A172 (cell line): ENCODE data around the gene RAB11FIP4. TPM values are rescaled to one million over a fixed set of nuclear protein-coding genes. Genes with fewer than 3 reads are reported as not detected.
A peak's percentile ranks its signal among the peaks of the same experiment; 100 is the strongest.

Experiments
- DNase-seq: peaks from one replicate; pipeline ENCODE4 v3.0.0-alpha.2; 2015; ENCODE audit warnings: low spot score
- total RNA-seq: library from RNA; depleted of rRNA; stranded (reverse); fragments of >200 nt; shearing (Covaris generic); gene quantifications from 2 replicates; pipeline ENCODE4 v1.2.3, GENCODE V29; 2014

The RAB11FIP4 gene
- total RNA-seq, 1 experiment from 2014 or later = 2.2 TPM

GRCh38 chr17:31457391-31458234 lies 66.1 kb downstream of the RAB11FIP4 start:
- no peak for DNase-seq

- DNase-seq = no peak
These were observed 67.4 kb downstream of the RAB11FIP4 start for GRCh38 chr17:31458829-31459228.

GRCh38 chr17:31459716-31460115 lies 68.2 kb downstream of the RAB11FIP4 start:
- no peak for DNase-seq

GRCh38 chr17:31460226-31460721 lies 68.8 kb downstream of the RAB11FIP4 start:
- DNase-seq = no peak

- DNase-seq = no peak
These were observed 69.8 kb downstream of the RAB11FIP4 start for GRCh38 chr17:31461227-31461810.

GRCh38 chr17:31462261-31462660 lies 70.8 kb downstream of the RAB11FIP4 start:
- DNase-seq = no peak

GRCh38 chr17:31466096-31466760 lies 74.8 kb downstream of the RAB11FIP4 start:
- no peak for DNase-seq

- DNase-seq = no peak
These were observed 76.2 kb downstream of the RAB11FIP4 start for GRCh38 chr17:31467502-31468256.

GRCh38 chr17:31469959-31470358 lies 78.5 kb downstream of the RAB11FIP4 start:
- no peak for DNase-seq

GRCh38 chr17:31470592-31470991 lies 79.1 kb downstream of the RAB11FIP4 start:
- peak; percentile 26 for DNase-seq

- DNase-seq = peak; percentile 38
These were observed 80.7 kb downstream of the RAB11FIP4 start for GRCh38 chr17:31472137-31472536.

- DNase-seq = no peak
These were observed 84.1 kb downstream of the RAB11FIP4 start for GRCh38 chr17:31475378-31476162.

GRCh38 chr17:31476525-31477416 lies 85.3 kb downstream of the RAB11FIP4 start:
- DNase-seq = no peak

GRCh38 chr17:31477417-31478055 lies 86.1 kb downstream of the RAB11FIP4 start:
- no peak for DNase-seq

- DNase-seq = no peak
These were observed 87.6 kb downstream of the RAB11FIP4 start for GRCh38 chr17:31479062-31479408.

- no peak for DNase-seq
These were observed 88.0 kb downstream of the RAB11FIP4 start for GRCh38 chr17:31479524-31479923.

GRCh38 chr17:31480067-31480466 lies 88.6 kb downstream of the RAB11FIP4 start:
- no peak for DNase-seq

GRCh38 chr17:31480904-31481782 lies 89.7 kb downstream of the RAB11FIP4 start:
- DNase-seq = no peak

GRCh38 chr17:31481783-31482081 lies 90.3 kb downstream of the RAB11FIP4 start:
- DNase-seq = no peak
